Middle frontal gyrus (tissue), 1 donor: ENCODE results near the gene TMEM91.
"Not testable (repeated sequence)": the region's sequence is repeated elsewhere in the genome, so short reads cannot be mapped to it uniquely, and the experiment has no call there.

Source experiments
- DNase-seq: peaks from one replicate; pipeline ENCODE4 v3.0.0-alpha.2; 2015; ENCODE audit warnings: low spot score; ENCODE audit errors: extremely low spot score

Gene TMEM91

GRCh38 chr19:41376998-41377365 is 649 bp downstream of the TMEM91 start:
- DNase-seq: no peak

DNA sequence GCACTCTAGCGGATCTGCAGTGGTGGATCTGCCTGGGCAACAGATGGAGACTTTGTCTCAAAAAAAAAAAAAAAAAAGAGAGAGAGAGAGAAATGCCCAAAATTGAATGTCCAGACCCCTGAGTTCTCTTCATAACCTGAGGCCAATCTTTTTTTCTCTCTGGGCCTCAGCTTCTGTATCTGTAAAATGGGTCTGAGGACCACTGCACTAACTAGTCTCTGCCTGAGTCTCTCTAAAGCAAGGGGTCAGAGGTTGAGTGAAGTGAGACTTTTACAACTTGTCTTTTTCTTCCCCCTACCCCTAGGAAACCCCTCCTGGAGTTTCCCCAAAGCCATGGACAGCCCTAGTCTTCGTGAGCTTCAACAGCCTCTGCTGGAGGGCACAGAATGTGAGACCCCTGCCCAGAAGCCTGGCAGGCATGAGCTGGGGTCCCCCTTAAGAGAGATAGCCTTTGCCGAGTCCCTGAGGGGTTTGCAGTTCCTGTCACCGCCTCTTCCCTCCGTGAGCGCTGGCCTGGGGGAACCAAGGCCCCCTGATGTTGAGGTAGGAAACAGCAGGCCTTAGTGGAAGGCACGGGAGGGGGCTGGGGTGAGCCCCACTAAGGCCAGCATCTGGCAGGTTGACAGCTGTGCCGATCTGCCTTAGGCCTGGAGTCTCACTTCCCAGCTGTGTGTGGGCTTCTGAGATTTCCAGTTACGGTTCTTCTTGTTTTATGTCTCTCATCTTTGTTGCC is 1.8 kb downstream of the TMEM91 start:
- no peak for DNase-seq

DNA sequence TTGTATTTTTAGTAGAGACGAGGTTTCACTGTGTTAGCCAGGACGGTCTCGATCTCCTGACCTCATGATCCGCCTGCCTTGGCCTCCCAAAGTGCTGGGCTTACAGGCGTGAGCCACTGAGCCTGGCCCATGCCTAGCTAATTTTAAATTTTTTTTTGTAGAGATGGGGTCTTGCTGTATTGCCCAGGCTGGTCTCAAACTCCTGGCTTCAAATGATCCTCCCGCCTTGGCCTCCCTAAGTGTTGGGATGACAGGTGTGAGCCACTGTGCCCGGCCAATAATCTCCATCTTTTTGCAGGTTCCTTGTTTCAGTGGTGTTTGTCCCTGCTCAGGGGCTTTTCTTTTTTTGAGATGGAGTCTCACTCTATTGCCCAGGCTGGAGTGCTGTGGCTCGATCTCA is 5.2 kb downstream of the TMEM91 start:
- DNase-seq: not testable (repeated sequence)

- DNase-seq: no peak
Measured at GRCh38 chr19:41384351-41384750, 8.0 kb downstream of the TMEM91 start.

- DNase-seq: no peak
Measured at GRCh38 chr19:41386442-41386841, 10.1 kb downstream of the TMEM91 start.

- no peak for DNase-seq
Measured at GRCh38 chr19:41391618-41392017, 15.3 kb downstream of the TMEM91 start.

GRCh38 chr19:41392775-41393174 is 16.4 kb downstream of the TMEM91 start:
- no peak for DNase-seq

- no peak for DNase-seq
Measured at GRCh38 chr19:41395355-41395754, 19.0 kb downstream of the TMEM91 start.

- peak; percentile 100 for DNase-seq
Measured at GRCh38 chr19:41397086-41398049, 21.0 kb downstream of the TMEM91 start, which contains the start of the genes BCKDHA and EXOSC5. Gene BCKDHA (plus strand): TSS chr19:41397818. CDS start chr19:41397828, 10 bp downstream. Gene EXOSC5 (minus strand): TSS chr19:41397359. CDS start chr19:41397328, 31 bp downstream.

- DNase-seq: no peak
Measured at GRCh38 chr19:41398050-41398418, 21.7 kb downstream of the TMEM91 start.

DNA sequence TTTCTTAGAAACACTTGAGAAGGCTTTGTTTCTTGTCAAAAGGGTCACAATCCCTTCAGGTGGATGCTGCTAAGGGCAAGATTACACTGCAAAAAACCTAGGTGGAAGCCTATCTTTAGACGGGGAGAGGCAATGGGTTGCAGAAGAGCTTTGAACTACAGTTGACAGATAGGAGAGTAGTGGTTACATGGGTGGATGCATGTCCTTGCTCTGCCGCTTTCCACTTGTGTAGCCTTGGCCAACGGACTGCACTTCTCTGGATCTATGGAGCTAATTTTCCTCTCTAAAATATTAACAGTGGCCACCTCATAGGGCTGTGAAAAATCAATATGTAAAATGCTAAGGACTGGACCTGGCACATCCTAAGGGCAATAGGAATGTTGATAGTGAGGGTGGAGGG is 22.3 kb downstream of the TMEM91 start:
- no peak for DNase-seq

DNA sequence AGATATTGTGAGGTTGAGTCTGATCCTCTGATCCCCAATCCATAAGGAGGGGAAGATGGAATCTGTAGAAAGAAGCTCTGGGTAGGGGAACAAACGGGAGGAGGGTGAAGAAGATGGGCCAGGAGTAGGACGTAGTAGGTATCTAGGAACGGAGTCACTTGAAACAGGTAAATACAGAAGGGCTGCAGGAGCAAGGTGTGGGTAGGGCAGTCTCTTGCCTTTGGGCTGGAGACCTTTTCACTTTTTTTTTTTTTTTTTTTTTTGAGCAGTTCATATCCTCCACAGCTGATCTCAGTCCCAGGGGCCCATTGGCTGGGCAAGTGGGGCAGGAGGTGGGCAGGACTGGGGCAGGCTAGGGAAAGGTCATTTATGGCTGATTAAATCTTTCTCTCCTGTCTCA is 22.8 kb downstream of the TMEM91 start:
- no peak for DNase-seq

DNA sequence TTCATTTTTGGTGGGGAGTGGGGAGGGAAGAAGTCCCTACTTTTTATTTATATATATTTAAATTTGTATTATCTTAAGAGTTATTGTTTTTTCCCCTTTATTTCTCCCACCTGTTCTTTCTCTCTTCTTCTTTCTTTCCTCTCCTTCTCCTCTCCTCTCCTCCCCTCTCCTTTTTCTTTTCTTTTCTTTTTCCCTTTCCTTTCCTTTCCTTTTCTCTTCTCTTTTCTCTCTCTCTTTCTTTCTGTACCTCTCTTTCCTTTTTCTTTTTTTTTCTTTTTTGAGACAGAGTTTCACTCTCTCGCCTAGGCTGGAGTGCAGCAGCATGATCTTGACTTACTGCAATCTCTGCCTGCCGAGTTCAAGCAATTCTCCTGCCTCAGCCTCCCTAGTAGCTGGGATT is 23.2 kb downstream of the TMEM91 start:
- no peak for DNase-seq

DNA sequence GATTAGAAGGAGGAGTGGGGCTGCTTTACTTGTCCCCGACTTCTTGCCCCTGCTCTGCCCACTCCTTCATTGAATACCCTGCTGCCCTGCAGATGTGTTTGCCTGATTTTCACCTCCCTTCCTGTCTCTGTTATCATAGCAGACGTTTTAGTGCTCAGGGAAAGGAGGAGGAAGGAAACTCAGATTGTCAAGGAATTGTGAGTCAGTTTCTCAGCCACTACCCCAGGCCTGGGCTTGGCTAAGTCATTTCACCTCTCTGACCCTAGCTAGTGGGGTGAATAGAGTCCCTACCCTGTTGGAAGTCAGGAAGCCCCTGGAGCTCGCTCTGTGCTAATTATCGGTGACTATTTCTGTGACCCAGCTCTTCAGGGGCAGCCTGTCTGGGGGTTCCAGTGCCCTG is 25.1 kb downstream of the TMEM91 start:
- no peak for DNase-seq

- no peak for DNase-seq
Measured at GRCh38 chr19:41402010-41402409, 25.7 kb downstream of the TMEM91 start.

GRCh38 chr19:41403181-41403970 is 27.0 kb downstream of the TMEM91 start:
- DNase-seq: no peak

GRCh38 chr19:41405776-41406175 is 29.4 kb downstream of the TMEM91 start:
- DNase-seq: no peak

DNA sequence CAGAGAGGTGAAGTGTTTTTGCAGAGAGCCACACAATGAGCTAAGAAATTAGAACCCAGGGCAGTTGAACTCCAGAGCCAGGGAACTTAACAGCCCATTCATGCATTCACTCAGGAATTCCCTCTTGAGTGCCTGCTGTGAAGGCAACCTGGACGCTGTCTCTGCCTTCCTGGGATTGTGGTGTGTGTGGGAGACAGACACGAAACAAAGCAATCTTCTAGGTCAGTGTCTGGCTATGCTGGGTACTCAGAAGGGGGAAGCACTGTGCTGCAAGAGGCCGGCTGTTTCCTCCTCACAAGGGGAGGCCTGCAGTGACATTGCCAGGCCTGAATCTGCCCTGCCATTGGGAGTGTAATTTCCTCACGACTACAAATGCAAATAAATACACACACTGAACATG is 30.9 kb downstream of the TMEM91 start:
- DNase-seq: no peak

DNA sequence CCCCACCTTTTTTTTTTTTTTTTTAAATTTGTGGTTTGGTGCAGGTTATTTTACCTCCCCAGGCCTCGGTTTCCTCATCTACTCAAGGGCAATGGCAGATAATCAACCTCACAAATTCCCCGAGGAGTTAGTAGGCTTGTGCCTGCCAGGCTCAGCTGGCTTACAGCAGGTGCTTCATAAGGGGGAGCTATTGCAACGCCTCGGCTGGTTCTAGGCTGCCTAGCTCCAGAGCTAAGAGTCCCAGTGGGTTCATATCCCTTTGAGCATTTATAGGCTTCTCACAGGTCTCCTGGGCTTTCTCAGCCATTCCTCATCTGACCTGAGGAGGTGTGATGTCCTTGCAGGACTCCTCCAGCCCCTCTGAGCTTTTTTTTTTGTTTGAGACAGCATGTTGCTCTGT is 31.9 kb downstream of the TMEM91 start:
- DNase-seq: no peak

DNA sequence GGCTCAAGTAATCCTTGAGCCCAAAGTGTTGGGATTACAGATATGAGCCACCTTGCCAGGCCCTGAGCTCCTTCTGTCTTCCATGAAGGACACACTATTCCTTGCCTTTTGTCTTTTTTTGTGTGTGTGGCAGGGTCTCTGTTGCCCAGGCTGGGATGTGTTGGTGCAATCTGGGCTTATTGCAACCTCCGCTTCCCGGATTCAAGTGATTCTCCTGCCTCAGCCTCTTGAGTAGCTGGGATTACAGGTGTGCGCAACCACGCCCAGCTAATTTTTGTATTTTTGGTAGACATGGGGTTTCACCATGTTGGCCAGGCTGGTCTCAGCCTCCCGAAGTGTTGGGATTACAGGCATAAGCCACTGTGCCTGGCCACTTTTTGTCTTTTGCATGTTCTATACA is 32.5 kb downstream of the TMEM91 start:
- not testable (repeated sequence) for DNase-seq

GRCh38 chr19:41409288-41409687 is 33.0 kb downstream of the TMEM91 start:
- no peak for DNase-seq
